Measurements from ENCODE around the gene DCST2.

The DCST2 gene

DNA sequence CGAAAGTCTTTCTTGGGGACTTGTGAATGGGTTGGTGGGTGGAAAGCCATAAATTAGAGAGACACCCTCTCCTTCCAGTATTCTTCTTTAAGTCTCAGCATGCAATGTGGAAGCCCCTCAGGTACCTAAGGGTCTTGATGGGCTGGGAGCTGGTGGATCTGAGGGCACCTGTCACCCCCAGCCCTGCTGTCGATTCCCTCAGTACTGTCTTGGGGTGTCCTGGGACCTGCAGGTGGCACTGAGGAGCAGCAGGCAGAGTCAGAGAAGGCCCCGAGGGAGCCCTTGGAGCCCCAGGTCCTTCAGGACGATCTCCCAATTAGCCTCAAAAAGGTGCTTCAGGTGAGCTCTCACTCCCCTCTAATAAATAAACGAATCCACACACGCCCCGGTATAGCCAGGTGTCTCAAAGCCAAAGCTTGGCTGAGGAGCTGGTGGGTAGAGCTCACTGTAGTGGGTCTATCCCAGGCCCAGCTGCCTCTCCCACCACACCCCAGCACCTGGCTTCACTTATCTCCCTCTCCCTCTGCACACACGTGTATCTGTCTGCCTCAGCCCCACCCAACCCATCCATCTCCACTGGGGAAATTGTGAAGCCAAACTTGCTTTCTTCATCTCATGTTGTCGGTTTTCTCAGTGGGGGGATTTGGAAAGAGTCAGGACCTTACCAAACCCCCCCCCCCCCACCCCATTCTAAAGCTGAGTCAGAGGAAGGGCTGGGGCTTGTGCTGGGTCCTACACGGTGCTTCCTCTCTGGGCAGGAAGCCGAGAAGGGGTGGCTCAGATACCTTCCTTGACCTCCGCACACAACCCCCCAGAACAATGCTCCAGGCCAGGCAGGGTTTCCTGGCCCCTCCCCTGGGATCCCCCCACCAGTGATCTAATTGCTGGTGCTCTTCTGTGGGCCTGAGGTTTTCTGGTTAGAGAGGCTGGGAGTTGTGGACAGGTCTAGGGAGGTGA, 19.1 kb upstream of the DCST2 start:
- peak overlapping the region; percentile 79 for H3K4me3 ChIP-seq (ENCODE audit: low read depth, low read length)
- peak; percentile 46 for TF ChIP-seq CTCF (IDR thresholded peaks at IDR 0.05; ENCODE audit: borderline replicate concordance, insufficient read depth, low read depth, low read length)

- TF ChIP-seq CTCF (IDR thresholded peaks at IDR 0.05; ENCODE audit: borderline replicate concordance, insufficient read depth, low read depth, low read length), result no peak
These were observed 18.3 kb upstream of the DCST2 start for GRCh38 chr1:155051777-155052398.

DNA sequence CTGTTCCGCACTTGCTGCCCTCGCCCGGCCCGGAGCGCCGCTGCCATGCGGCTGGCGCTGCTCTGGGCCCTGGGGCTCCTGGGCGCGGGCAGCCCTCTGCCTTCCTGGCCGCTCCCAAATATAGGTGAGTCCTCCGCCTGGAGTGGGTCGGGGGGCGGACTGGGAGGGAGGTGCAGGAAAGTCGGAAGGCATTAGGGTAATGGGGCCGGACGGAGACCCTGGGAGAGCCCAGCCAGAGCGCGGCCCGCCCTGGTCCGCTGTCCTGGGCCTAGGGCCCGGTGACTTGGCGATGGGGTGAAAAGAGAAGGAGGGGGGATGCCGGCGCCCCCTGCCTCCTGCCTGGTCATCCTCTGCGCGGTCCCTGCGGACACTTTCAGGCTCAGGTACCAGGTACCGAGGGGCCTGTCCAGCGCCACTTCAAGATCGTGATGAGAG, 17.8 kb upstream of the DCST2 start:
- peak overlapping the region; percentile 79 for H3K4me3 ChIP-seq (ENCODE audit: low read depth, low read length)
- TF ChIP-seq CTCF (IDR thresholded peaks at IDR 0.05; ENCODE audit: borderline replicate concordance, insufficient read depth, low read depth, low read length), result no peak

More at GRCh38 chr1:155051777-155052398, 18.3 kb upstream of the DCST2 start:
- H3K4me3 ChIP-seq (ENCODE audit: low read depth, low read length), result peak overlapping the region; percentile 79

- TF ChIP-seq CTCF (IDR thresholded peaks at IDR 0.05; ENCODE audit: borderline replicate concordance, insufficient read depth, low read depth, low read length), result peak; percentile 97
- peak within 1 kb of the TSS; percentile 79 for H3K4me3 ChIP-seq (ENCODE audit: low read depth, low read length)
These were observed 17.2 kb upstream of the DCST2 start, which contains the start of gene ADAM15 for GRCh38 chr1:155050560-155051341. Gene ADAM15 (plus strand): TSS chr1:155051316. CDS start chr1:155051387, 71 bp downstream.

- no peak for TF ChIP-seq CTCF (IDR thresholded peaks at IDR 0.05; ENCODE audit: borderline replicate concordance, insufficient read depth, low read depth, low read length)
- peak overlapping the region; percentile 79 for H3K4me3 ChIP-seq (ENCODE audit: low read depth, low read length)
These were observed 16.3 kb upstream of the DCST2 start for GRCh38 chr1:155049651-155050559.

Data from GM12875 (cell line).